GM19238 (cell line): Measurements from ENCODE around the gene CPM.

ENCODE experiments used
- DNase-seq: peaks from one replicate; pipeline ENCODE4 v3.0.0; 2011; ENCODE audit warnings: low spot score; ENCODE audit not compliant: insufficient read length

The CPM gene

GRCh38 chr12:68905733-68906132 is 27.2 kb downstream of the CPM start:
- DNase-seq = no peak

GRCh38 chr12:68904351-68904962 is 28.5 kb downstream of the CPM start:
- DNase-seq = no peak

GRCh38 chr12:68903511-68903910 is 29.5 kb downstream of the CPM start:
- DNase-seq = no peak

- DNase-seq = no peak
These were observed 31.4 kb downstream of the CPM start for GRCh38 chr12:68901551-68901950.

- no peak for DNase-seq
These were observed 31.8 kb downstream of the CPM start for GRCh38 chr12:68901145-68901544.

GRCh38 chr12:68900241-68900640 is 32.7 kb downstream of the CPM start:
- DNase-seq = no peak

GRCh38 chr12:68899251-68899771 is 33.7 kb downstream of the CPM start:
- DNase-seq = no peak

- DNase-seq = no peak
These were observed 36.0 kb downstream of the CPM start for GRCh38 chr12:68896881-68897540.

- no peak for DNase-seq
These were observed 38.6 kb downstream of the CPM start for GRCh38 chr12:68894276-68894855.

GRCh38 chr12:68893741-68894140 is 39.2 kb downstream of the CPM start:
- DNase-seq = no peak

- no peak for DNase-seq
These were observed 39.8 kb downstream of the CPM start for GRCh38 chr12:68893201-68893600.

- no peak for DNase-seq
These were observed 41.8 kb downstream of the CPM start for GRCh38 chr12:68891141-68891540.

- DNase-seq = no peak
These were observed 42.3 kb downstream of the CPM start for GRCh38 chr12:68890701-68891113.

GRCh38 chr12:68888243-68888642 is 44.7 kb downstream of the CPM start:
- DNase-seq = no peak

- DNase-seq = no peak
These were observed 45.3 kb downstream of the CPM start for GRCh38 chr12:68887641-68888040.

GRCh38 chr12:68886636-68887572 is 46.1 kb downstream of the CPM start:
- DNase-seq = no peak

- DNase-seq = no peak
These were observed 47.6 kb downstream of the CPM start for GRCh38 chr12:68885381-68885780.

- no peak for DNase-seq
These were observed 48.7 kb downstream of the CPM start for GRCh38 chr12:68884251-68884650.

- DNase-seq = no peak
These were observed 49.8 kb downstream of the CPM start for GRCh38 chr12:68883151-68883550.

- no peak for DNase-seq
These were observed 50.6 kb downstream of the CPM start for GRCh38 chr12:68882251-68882964.
